Neural crest cell (in vitro differentiated cells): ENCODE data around the gene SLC23A3. TPM values are rescaled to one million over a fixed set of nuclear protein-coding genes. Genes with fewer than 3 reads are reported as not detected.

Source experiments
- DNase-seq: peaks from one replicate; pipeline ENCODE4 v3.0.0; 2021; ENCODE audit warnings: low read depth, mixed read lengths, low spot score
- H3K27ac Mint-ChIP-seq: one replicate; pipeline ENCODE4 v1.8.0; 2021; ENCODE audit warnings: mild to moderate bottlenecking, mixed read lengths; ENCODE audit not compliant: unreplicated experiment
- H3K27me3 Mint-ChIP-seq: 2 replicates; pipeline ENCODE4 v1.8.0; 2021; ENCODE audit warnings: low read depth, mild to moderate bottlenecking, mixed read lengths
- H3K36me3 Mint-ChIP-seq: 2 replicates; pipeline ENCODE4 v1.8.0; 2021; ENCODE audit warnings: low read depth, mild to moderate bottlenecking, mixed read lengths
- H3K4me1 Mint-ChIP-seq: 2 replicates; pipeline ENCODE4 v1.8.0; 2021; ENCODE audit warnings: mixed read lengths
- H3K4me3 Mint-ChIP-seq: one replicate; pipeline ENCODE4 v1.8.0; 2021; ENCODE audit warnings: mild to moderate bottlenecking, mixed read lengths
- H3K9me3 Mint-ChIP-seq: 2 replicates; pipeline ENCODE4 v1.8.0; 2021; ENCODE audit warnings: mixed read lengths
- total RNA-seq: library from RNA; stranded (reverse); gene quantifications from 2 replicates; pipeline ENCODE4 v1.2.1, GENCODE V29; 2021
- TF ChIP-seq, protein P1 (sequence below): fragments of 200-600 bp; sonication (generic); conservative IDR thresholded peaks from 2 replicates; pipeline ENCODE4 v1.5.0; 2021; ENCODE audit warnings: antibody characterized with exemption, mild to moderate bottlenecking

The SLC23A3 gene
- total RNA-seq, 1 donor from 2014 or later, result 1.5 TPM

DNA sequence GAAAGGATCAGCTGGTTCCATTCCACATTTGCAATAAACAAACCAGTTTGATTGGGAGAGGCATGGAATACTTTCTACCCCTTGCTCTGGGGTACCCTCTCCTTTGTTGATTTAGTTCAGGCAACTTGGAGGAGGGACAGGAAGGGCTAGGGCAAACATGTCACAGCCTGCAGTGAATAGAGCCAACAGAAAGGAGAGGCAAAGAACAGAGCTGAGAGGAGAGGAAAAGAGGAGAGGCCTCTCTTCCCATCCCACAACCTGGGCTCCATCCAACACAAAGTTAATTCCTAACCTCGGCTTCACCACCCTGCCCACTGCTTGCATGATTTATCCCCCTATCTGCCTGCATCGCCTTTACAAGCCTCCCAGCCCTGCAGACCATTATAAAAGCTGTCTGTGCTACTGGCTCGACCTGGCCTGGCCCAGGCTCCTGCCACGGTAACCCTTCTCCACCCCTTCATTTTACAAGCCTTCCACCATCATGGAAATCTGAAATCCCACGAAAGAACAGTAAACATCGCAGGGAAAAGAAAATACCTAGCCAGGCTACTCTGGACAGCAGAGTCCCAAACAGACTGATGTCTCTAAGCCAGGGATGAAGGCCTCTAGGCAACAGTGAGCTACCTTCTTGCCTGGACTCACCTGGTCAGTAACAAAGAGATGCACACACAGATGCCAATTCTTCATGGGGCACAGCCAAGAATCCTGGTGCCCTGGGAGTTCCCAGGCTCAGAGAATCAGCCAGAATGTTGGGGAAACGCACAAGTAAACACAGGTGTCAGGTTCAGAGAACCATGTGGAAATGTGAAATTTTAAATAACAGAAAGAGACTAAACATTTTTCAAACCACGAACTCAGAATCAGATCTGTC is 52.8 kb downstream of the SLC23A3 start:
- H3K36me3 Mint-ChIP-seq, result no peaks in the 10 kb centered on the region
- no peak overlapping the region for H3K4me3 Mint-ChIP-seq
- H3K9me3 Mint-ChIP-seq, result no peaks in the 10 kb centered on the region
- H3K27ac Mint-ChIP-seq, result no peak overlapping the region
- H3K27me3 Mint-ChIP-seq, result no peaks in the 10 kb centered on the region
- DNase-seq, result no peak
- no peaks in the 10 kb centered on the region for H3K4me1 Mint-ChIP-seq
- TF ChIP-seq, protein P1, sequence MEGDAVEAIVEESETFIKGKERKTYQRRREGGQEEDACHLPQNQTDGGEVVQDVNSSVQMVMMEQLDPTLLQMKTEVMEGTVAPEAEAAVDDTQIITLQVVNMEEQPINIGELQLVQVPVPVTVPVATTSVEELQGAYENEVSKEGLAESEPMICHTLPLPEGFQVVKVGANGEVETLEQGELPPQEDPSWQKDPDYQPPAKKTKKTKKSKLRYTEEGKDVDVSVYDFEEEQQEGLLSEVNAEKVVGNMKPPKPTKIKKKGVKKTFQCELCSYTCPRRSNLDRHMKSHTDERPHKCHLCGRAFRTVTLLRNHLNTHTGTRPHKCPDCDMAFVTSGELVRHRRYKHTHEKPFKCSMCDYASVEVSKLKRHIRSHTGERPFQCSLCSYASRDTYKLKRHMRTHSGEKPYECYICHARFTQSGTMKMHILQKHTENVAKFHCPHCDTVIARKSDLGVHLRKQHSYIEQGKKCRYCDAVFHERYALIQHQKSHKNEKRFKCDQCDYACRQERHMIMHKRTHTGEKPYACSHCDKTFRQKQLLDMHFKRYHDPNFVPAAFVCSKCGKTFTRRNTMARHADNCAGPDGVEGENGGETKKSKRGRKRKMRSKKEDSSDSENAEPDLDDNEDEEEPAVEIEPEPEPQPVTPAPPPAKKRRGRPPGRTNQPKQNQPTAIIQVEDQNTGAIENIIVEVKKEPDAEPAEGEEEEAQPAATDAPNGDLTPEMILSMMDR, result no peak

DNA sequence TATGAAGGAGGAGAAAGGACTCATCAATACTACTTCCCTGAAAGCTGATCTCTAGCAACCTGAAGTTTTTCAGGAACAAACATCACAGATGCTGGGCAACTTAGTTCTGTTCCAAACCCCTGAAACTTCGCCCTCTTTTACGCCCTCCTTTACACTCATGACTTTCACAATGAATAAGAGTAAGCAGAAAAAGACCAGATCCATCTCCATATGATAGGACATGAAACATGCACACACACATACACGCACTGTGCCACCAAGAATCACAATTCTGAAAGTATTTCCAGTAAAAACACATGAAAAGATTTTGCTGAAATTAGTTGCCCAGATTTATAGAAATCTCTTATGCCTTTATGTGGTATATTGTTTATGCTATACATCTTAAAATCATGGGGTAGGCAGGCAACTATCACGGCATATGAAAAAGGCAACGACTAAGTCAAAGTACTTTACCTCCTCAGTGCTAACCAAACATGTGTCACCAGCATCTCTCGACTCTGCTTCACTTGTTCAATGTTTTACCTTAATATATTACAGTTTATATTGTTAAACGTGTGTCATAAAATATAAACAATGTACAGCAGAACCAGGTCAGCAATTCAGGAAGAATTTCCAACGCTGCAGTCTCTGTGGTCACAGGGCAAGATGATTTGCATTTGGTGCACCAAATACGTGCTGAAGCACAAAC is 57.0 kb downstream of the SLC23A3 start:
- TF ChIP-seq, protein P1, result no peak
- H3K27ac Mint-ChIP-seq, result no peak overlapping the region
- peaks cover 10% of the 10 kb centered on the region for H3K4me1 Mint-ChIP-seq
- DNase-seq, result no peak
- no peak overlapping the region for H3K4me3 Mint-ChIP-seq
- H3K36me3 Mint-ChIP-seq, result no peaks in the 10 kb centered on the region
- no peaks in the 10 kb centered on the region for H3K9me3 Mint-ChIP-seq
- no peaks in the 10 kb centered on the region for H3K27me3 Mint-ChIP-seq

DNA sequence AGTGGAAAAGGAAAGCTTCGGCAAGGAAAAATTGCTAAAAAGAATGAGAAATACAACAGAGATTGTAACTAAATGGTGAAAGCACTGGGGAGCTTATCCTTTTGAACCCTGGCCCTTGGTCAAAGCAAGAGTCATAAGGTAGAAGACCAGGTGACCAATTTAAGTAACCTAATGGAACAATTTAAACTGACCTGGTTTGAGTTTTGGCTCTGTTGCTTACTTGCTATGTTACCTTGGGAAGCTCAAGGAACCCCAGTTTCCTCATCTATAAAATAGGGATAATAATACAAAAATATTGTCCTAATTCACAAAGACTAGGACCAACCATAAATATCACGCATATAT is 57.8 kb downstream of the SLC23A3 start:
- TF ChIP-seq, protein P1, result no peak
- H3K4me1 Mint-ChIP-seq, result peaks cover 11% of the 10 kb centered on the region
- H3K36me3 Mint-ChIP-seq, result no peaks in the 10 kb centered on the region
- no peak overlapping the region for H3K4me3 Mint-ChIP-seq
- no peaks in the 10 kb centered on the region for H3K27me3 Mint-ChIP-seq
- no peaks in the 10 kb centered on the region for H3K9me3 Mint-ChIP-seq
- H3K27ac Mint-ChIP-seq, result no peak overlapping the region
- DNase-seq, result no peak

Other genes starting within 250 kb of the SLC23A3 start
- gene CDK5R2, start 210.4 kb downstream of the SLC23A3 start, total RNA-seq, result 1.7 and 1.9 TPM in 2 replicates
- not detected in 2 replicates for gene FEV, start 184.8 kb downstream of the SLC23A3 start, total RNA-seq
- not detected in 2 replicates for gene CRYBA2, start 176.6 kb downstream of the SLC23A3 start, total RNA-seq
- gene CFAP65, start 128.5 kb downstream of the SLC23A3 start, total RNA-seq, result 0.93 and 1.4 TPM in 2 replicates
- 0.16 TPM in 1 of 2 replicates, not detected in the other for gene IHH, start 109.1 kb downstream of the SLC23A3 start, total RNA-seq
- gene NHEJ1, start 9.2 kb downstream of the SLC23A3 start, total RNA-seq, result 23.5 and 26.8 TPM in 2 replicates
- gene CNPPD1, start 6.9 kb upstream of the SLC23A3 start, total RNA-seq, result 39.9 and 42.1 TPM in 2 replicates
- 84.6 and 86.0 TPM in 2 replicates for gene RETREG2, start 8.2 kb upstream of the SLC23A3 start, total RNA-seq
- gene ZFAND2B, start 36.8 kb upstream of the SLC23A3 start, total RNA-seq, result 26.6 and 30.1 TPM in 2 replicates
- 35.9 and 39.1 TPM in 2 replicates for gene ABCB6, start 48.9 kb upstream of the SLC23A3 start, total RNA-seq
- gene ATG9A, start 59.6 kb upstream of the SLC23A3 start, total RNA-seq, result 41.2 and 42.0 TPM in 2 replicates
- gene ANKZF1, start 59.8 kb upstream of the SLC23A3 start, total RNA-seq, result 36.4 and 40.3 TPM in 2 replicates
- 11.2 and 12.7 TPM in 2 replicates for gene GLB1L, start 75.4 kb upstream of the SLC23A3 start, total RNA-seq
- gene STK16, start 75.5 kb upstream of the SLC23A3 start, total RNA-seq, result 28.5 and 31.2 TPM in 2 replicates
- not detected in 2 replicates for gene TUBA4B, start 83.2 kb upstream of the SLC23A3 start, total RNA-seq
- 0.14 TPM in 1 of 2 replicates, not detected in the other for gene TUBA4A, start 83.9 kb upstream of the SLC23A3 start, total RNA-seq
- 59.2 and 59.7 TPM in 2 replicates for gene DNAJB2, start 109.3 kb upstream of the SLC23A3 start, total RNA-seq
- gene PTPRN, start 139.4 kb upstream of the SLC23A3 start, total RNA-seq, result 3.2 and 4.1 TPM in 2 replicates
- not detected in 2 replicates for gene RESP18, start 162.7 kb upstream of the SLC23A3 start, total RNA-seq
- 36.9 and 39.5 TPM in 2 replicates for gene DNPEP, start 217.9 kb upstream of the SLC23A3 start, total RNA-seq
- gene DES, start 248.3 kb upstream of the SLC23A3 start, total RNA-seq, result 0.28 TPM in 1 of 2 replicates, not detected in the other